ENCODE results near the gene FAM168B.

FAM168B gene

GRCh38 chr2:131004446-131005209 lies 88.6 kb downstream of the FAM168B start:
- Histone ChIP-seq H3K14ac (ENCODE audit: low read length) (no peak overlapping the region), H3K27me3 (ENCODE audit: insufficient read depth, low read length) (no peaks in the 10 kb centered on the region), H3K27ac (ENCODE audit: low read depth, low read length) (no peak overlapping the region), H3K79me1 (ENCODE audit: low read length) (no peaks in the 10 kb centered on the region), H3K36me3 (ENCODE audit: control insufficient read depth in 1 of 2, insufficient read depth in 2 of 2, low read length in 2 of 2) (no peaks in the 10 kb centered on the region), H3K4ac (ENCODE audit: low read depth, low read length) (no peak overlapping the region), H4K8ac (ENCODE audit: low read depth, low read length) (no peak overlapping the region), H3K9me3 (ENCODE audit: insufficient read depth, low read depth, low read length) (no peaks in the 10 kb centered on the region), H2BK12ac (ENCODE audit: low read length) (no peak overlapping the region), H3K4me3 (ENCODE audit: low read depth, low read length) (no peak overlapping the region), H2BK5ac (ENCODE audit: low read depth, low read length, poor library complexity) (no peak overlapping the region), H2AK5ac (ENCODE audit: low read length) (no peak overlapping the region), H3K4me1 (ENCODE audit: control insufficient read depth in 1 of 2, insufficient read depth in 2 of 2, low read length in 2 of 2) (no peaks in the 10 kb centered on the region), H3K23ac (ENCODE audit: low read length) (no peak overlapping the region), H4K12ac (ENCODE audit: low read depth, low read length) (no peak overlapping the region), H3K9ac (ENCODE audit: low read length) (no peak overlapping the region), H2BK120ac (ENCODE audit: insufficient read depth, low read length, poor library complexity) (no peak overlapping the region), H3K18ac (ENCODE audit: low read length) (no peak overlapping the region), H3K79me2 (ENCODE audit: control insufficient read depth, insufficient read depth, low read length, poor library complexity) (no peaks in the 10 kb centered on the region), H2AFZ (ENCODE audit: insufficient read depth, low read length, poor library complexity) (no peak overlapping the region), H3K4me2 (ENCODE audit: low read length) (no peak overlapping the region), H4K91ac (ENCODE audit: low read depth, low read length) (no peak overlapping the region)
- WGBS (ENCODE audit: extremely low coverage, insufficient coverage, insufficient read length) = no CpG with 5 or more reads among the region's 11 CpGs
- no peak for DNase-seq

- no peak overlapping the region for H2BK5ac ChIP-seq (ENCODE audit: low read depth, low read length, poor library complexity)
These were observed 94.7 kb downstream of the FAM168B start for GRCh38 chr2:130998561-130998960.

More at GRCh38 chr2:130998561-130998960, 94.7 kb downstream of the FAM168B start:
- no peaks in the 10 kb centered on the region for H3K36me3 ChIP-seq (ENCODE audit: control insufficient read depth in 1 of 2, insufficient read depth in 2 of 2, low read length in 2 of 2)
- no peak for DNase-seq
- H3K23ac ChIP-seq (ENCODE audit: low read length) = no peak overlapping the region
- H3K27me3 ChIP-seq (ENCODE audit: insufficient read depth, low read length) = no peaks in the 10 kb centered on the region
- no peak overlapping the region for H2BK120ac ChIP-seq (ENCODE audit: insufficient read depth, low read length, poor library complexity)
- no peak overlapping the region for H3K4me3 ChIP-seq (ENCODE audit: low read depth, low read length)
- no peak overlapping the region for H3K18ac ChIP-seq (ENCODE audit: low read length)
- H3K14ac ChIP-seq (ENCODE audit: low read length) = no peak overlapping the region
- H4K12ac ChIP-seq (ENCODE audit: low read depth, low read length) = no peak overlapping the region
- H3K4me2 ChIP-seq (ENCODE audit: low read length) = no peak overlapping the region
- H3K9me3 ChIP-seq (ENCODE audit: insufficient read depth, low read depth, low read length) = no peaks in the 10 kb centered on the region
- H3K27ac ChIP-seq (ENCODE audit: low read depth, low read length) = no peak overlapping the region
- no peaks in the 10 kb centered on the region for H3K4me1 ChIP-seq (ENCODE audit: control insufficient read depth in 1 of 2, insufficient read depth in 2 of 2, low read length in 2 of 2)
- H4K91ac ChIP-seq (ENCODE audit: low read depth, low read length) = no peak overlapping the region
- H2AFZ ChIP-seq (ENCODE audit: insufficient read depth, low read length, poor library complexity) = no peak overlapping the region
- no CpG with 5 or more reads among the region's 6 CpGs for WGBS (ENCODE audit: extremely low coverage, insufficient coverage, insufficient read length)
- H3K9ac ChIP-seq (ENCODE audit: low read length) = no peak overlapping the region
- H2AK5ac ChIP-seq (ENCODE audit: low read length) = no peak overlapping the region
- no peak overlapping the region for H4K8ac ChIP-seq (ENCODE audit: low read depth, low read length)
- H3K4ac ChIP-seq (ENCODE audit: low read depth, low read length) = no peak overlapping the region
- no peak overlapping the region for H2BK12ac ChIP-seq (ENCODE audit: low read length)
- no peaks in the 10 kb centered on the region for H3K79me2 ChIP-seq (ENCODE audit: control insufficient read depth, insufficient read depth, low read length, poor library complexity)
- no peaks in the 10 kb centered on the region for H3K79me1 ChIP-seq (ENCODE audit: low read length)

Data from trophoblast cell (in vitro differentiated cells and primary cell).